ENCODE data around the gene KRTAP22-1. TPM values are rescaled to one million over a fixed set of nuclear protein-coding genes. Genes with fewer than 3 reads are reported as not detected.

KRTAP22-1 gene
- total and polyA plus RNA-seq, 2 of the 8 experiments (the other 6 are each of a cell fraction or from before 2014, with no cell fraction given): not detected

GRCh38 chr21:30563630-30564029, 37.3 kb upstream of the KRTAP22-1 start:
- H3K79me1 ChIP-seq (ENCODE audit: low read depth, low read length): no peaks in the 10 kb centered on the region
- H2BK15ac ChIP-seq (ENCODE audit: low read length): no peak overlapping the region
- H3K4me1 ChIP-seq (replicated peaks in 1 of 4; ENCODE audit: control insufficient read depth in 3 of 4, insufficient read depth in 4 of 4, low read length in 3 of 4): no peaks in the 10 kb centered on the region
- no peak overlapping the region for H3K18ac ChIP-seq (ENCODE audit: extremely low read depth, low read length)
- no peak overlapping the region for H2BK120ac ChIP-seq (replicated peaks; ENCODE audit: low read depth, low read length)
- H3K56ac ChIP-seq (replicated peaks; ENCODE audit: insufficient read length, low read depth, low read length): no peak overlapping the region
- H3K36me3 ChIP-seq (ENCODE audit: control insufficient read depth in 2 of 4, insufficient read depth in 4 of 4, low read length in 3 of 4): no peaks in the 10 kb centered on the region
- no peak overlapping the region for H2AFZ ChIP-seq (ENCODE audit: low read length)
- no peak overlapping the region for H4K8ac ChIP-seq (ENCODE audit: extremely low read depth, insufficient read depth, low read length)
- no peak overlapping the region for H2BK5ac ChIP-seq (ENCODE audit: low read depth, low read length)
- no peak overlapping the region for H3K4me3 ChIP-seq (ENCODE audit: extremely low read depth in 1 of 4, insufficient read depth in 2 of 4, low read depth in 3 of 4, low read length in 4 of 4)
- H3K4ac ChIP-seq (replicated peaks; ENCODE audit: insufficient read length, low read depth, low read length): no peak overlapping the region
- no peaks in the 10 kb centered on the region for H3K79me2 ChIP-seq (ENCODE audit: control insufficient read depth in 1 of 2, insufficient read depth in 2 of 2, low read length in 2 of 2)
- no peak overlapping the region for H2BK20ac ChIP-seq (ENCODE audit: low read length)
- no peak for TF ChIP-seq RAD21 (IDR thresholded peaks at IDR 0.05 in 1 of 2, conservative IDR thresholded peaks at IDR 0.05 in 1 of 2; ENCODE audit: low read depth in 2 of 2, low read length in 2 of 2)
- no peak for TF ChIP-seq TAF7 (optimal IDR thresholded peaks at IDR 0.05; ENCODE audit: borderline replicate concordance, low read depth, low read length)
- no peak for TF ChIP-seq SRF (IDR thresholded peaks at IDR 0.05; ENCODE audit: low read depth, low read length)
- no peak for TF ChIP-seq KDM4A (IDR thresholded peaks at IDR 0.05; ENCODE audit: low read depth, low read length, severe bottlenecking)
- TF ChIP-seq POU5F1 (IDR thresholded peaks at IDR 0.05; ENCODE audit: low read depth, low read length): no peak
- H2AK5ac ChIP-seq (ENCODE audit: low read depth, low read length): no peak overlapping the region
- DNase-seq (ENCODE audit: low read depth in 1 of 2, low spot score in 2 of 2): no peak
- H3K4me2 ChIP-seq (ENCODE audit: insufficient read depth in 1 of 2, low read depth in 2 of 2, low read length in 2 of 2): no peak overlapping the region
- H3K9me3 ChIP-seq (ENCODE audit: insufficient read depth in 2 of 2, low read depth in 1 of 2, low read length in 1 of 2): 0 out of 4 replicates have a peak, but pooled peaks cover 0 to 4% of the 10 kb centered on the region in 2 experiments
- no peak overlapping the region for H4K91ac ChIP-seq (replicated peaks; ENCODE audit: insufficient read length, low read length)
- H3K27ac ChIP-seq (ENCODE audit: low read depth, low read length): no peak overlapping the region
- no peak overlapping the region for H3K23ac ChIP-seq (ENCODE audit: insufficient read length)
- no peaks in the 10 kb centered on the region for H4K20me1 ChIP-seq (replicated peaks in 1 of 2; ENCODE audit: control insufficient read depth in 1 of 2, insufficient read depth in 2 of 2, low read length in 2 of 2)
- H3K27me3 ChIP-seq (replicated peaks in 1 of 4; ENCODE audit: control insufficient read depth in 3 of 4, extremely low read depth in 1 of 4, insufficient read depth in 3 of 4, low read length in 3 of 4): no peaks in the 10 kb centered on the region
- H2BK12ac ChIP-seq (ENCODE audit: low read depth, low read length): no peak overlapping the region
- FAIRE-seq: no peak
- 87% methylated on average over 2 of the region's 2 CpGs; no CpG with 5 or more reads in 1 of the 2 experiments for WGBS, 2 experiments (ENCODE audit: extremely low coverage in 1 of 2, insufficient coverage in 1 of 2, insufficient read length in 1 of 2, insufficient replicate concordance in 2 of 2, low coverage in 1 of 2, low lambda C conversion rate in 2 of 2, missing lambda C conversion rate in 1 of 2)
- H3K14ac ChIP-seq (ENCODE audit: insufficient read length): no peak overlapping the region
- H3K23me2 ChIP-seq (ENCODE audit: low read depth, low read length): no peaks in the 10 kb centered on the region
- POLR2A ChIA-PET (ENCODE audit: partially characterized antibody): no interaction called here
- no peak overlapping the region for H4K5ac ChIP-seq (ENCODE audit: insufficient read length, low read depth, low read length)
- no peak overlapping the region for H3K9ac ChIP-seq (replicated peaks in 1 of 4; ENCODE audit: extremely low read depth in 1 of 4, low read depth in 3 of 4, low read length in 3 of 4)
- CTCF ChIA-PET (ENCODE audit: partially characterized antibody): no interaction called here

Measured in H1 (cell line).